SU-DHL-6 (cell line): ENCODE measurements around the gene ORC1.

Experiments used
- EZH2phosphoT487 ChIP-seq: fragments of 200-600 bp; sonication (generic), shearing (Covaris generic); conservative IDR thresholded peaks from 2 replicates; pipeline ENCODE4 v1.6.1; 2018; ENCODE audit warnings: mild to moderate bottlenecking, antibody characterized with exemption, low read length, moderate library complexity, mixed read lengths
- TF ChIP-seq, protein P1 (sequence below): fragments of 200-600 bp; sonication (generic); IDR thresholded peaks from one replicate; pipeline ENCODE4 v1.5.1; 2017; ENCODE audit warnings: antibody characterized with exemption, mild to moderate bottlenecking, low read length, moderate library complexity; ENCODE audit not compliant: insufficient read depth, poor library complexity, severe bottlenecking

DNA sequence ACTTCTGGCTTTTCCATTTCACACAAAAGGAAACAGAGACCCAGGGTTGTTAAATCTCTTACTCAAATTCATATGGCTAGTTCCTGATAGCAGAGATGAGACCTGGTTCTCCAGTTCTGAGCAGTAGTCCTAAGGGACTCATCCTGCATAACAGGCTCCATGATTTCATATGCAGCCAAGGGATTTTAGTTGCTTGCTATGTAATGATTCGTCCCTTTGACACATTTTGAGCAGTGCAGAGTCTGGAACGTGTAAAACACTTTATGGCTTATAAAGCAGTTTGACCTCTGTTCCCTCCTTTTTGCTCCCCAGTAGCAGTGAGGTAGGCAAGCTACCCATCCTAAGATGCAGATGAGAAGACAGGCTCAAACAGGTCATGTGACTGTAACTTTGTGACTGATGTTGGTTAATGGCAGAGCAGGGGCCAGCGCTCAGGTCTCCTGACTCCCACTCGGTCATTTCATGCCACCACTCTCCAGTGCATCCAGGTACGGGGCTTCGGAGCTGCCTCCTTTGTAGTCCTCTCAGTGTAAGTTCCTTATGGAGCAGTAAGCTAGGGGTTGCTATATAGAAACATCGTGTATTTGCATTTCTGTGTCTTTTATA, 62.5 kb downstream of the ORC1 start:
- TF ChIP-seq, protein P1, sequence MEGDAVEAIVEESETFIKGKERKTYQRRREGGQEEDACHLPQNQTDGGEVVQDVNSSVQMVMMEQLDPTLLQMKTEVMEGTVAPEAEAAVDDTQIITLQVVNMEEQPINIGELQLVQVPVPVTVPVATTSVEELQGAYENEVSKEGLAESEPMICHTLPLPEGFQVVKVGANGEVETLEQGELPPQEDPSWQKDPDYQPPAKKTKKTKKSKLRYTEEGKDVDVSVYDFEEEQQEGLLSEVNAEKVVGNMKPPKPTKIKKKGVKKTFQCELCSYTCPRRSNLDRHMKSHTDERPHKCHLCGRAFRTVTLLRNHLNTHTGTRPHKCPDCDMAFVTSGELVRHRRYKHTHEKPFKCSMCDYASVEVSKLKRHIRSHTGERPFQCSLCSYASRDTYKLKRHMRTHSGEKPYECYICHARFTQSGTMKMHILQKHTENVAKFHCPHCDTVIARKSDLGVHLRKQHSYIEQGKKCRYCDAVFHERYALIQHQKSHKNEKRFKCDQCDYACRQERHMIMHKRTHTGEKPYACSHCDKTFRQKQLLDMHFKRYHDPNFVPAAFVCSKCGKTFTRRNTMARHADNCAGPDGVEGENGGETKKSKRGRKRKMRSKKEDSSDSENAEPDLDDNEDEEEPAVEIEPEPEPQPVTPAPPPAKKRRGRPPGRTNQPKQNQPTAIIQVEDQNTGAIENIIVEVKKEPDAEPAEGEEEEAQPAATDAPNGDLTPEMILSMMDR = no peak
- no peak for TF ChIP-seq EZH2phosphoT487
